Vagina (tissue), 2 donors: Measurements from ENCODE around the gene IL17RE. TPM values are rescaled to one million over a fixed set of nuclear protein-coding genes. Genes with fewer than 3 reads are reported as not detected.

Source experiments
- DNase-seq, 2 donors: peaks; one replicate each; pipeline ENCODE4 v3.0.0-alpha.2; 2017; ENCODE audit errors: extremely low spot score in 2 of 2
- H3K27ac ChIP-seq: fragments of 200-600 bp; sonication (generic); one replicate; pipeline ENCODE4 v1.5.1; 2019
- H3K27me3 ChIP-seq: fragments of 200-600 bp; sonication (generic); one replicate; pipeline ENCODE4 v1.5.1; 2019
- H3K36me3 ChIP-seq, 2 donors: fragments of 200-600 bp; sonication (generic); one replicate each; pipeline ENCODE4 v1.5.1; 2017 to 2019
- H3K4me1 ChIP-seq: fragments of 200-600 bp; sonication (generic); one replicate; pipeline ENCODE4 v1.5.1; 2019
- H3K4me3 ChIP-seq, 2 donors: fragments of 200-600 bp; sonication (generic); 1 replicate in 1 of 2; 2 replicates in 1 of 2; pipeline ENCODE4 v1.5.1; 2016 to 2019
- H3K9me3 ChIP-seq: fragments of 200-600 bp; sonication (generic); one replicate; pipeline ENCODE4 v1.5.1; 2019
- POLR2A ChIP-seq, 2 donors: fragments of 450-650 bp; IDR thresholded peaks; one replicate each; pipeline ENCODE4 v1.6.1; 2017; ENCODE audit warnings: antibody characterized with exemption in 2 of 2, mild to moderate bottlenecking in 2 of 2, moderate library complexity in 2 of 2
- POLR2AphosphoS5 ChIP-seq, 2 donors: sonication (generic); formaldehyde crosslinking; IDR thresholded peaks; one replicate each; pipeline ENCODE4 v1.9.0; 2017; ENCODE audit warnings: antibody characterized with exemption in 2 of 2, mild to moderate bottlenecking in 2 of 2, low read depth in 1 of 2; ENCODE audit not compliant: insufficient read depth in 1 of 2
- intact Hi-C: fragments of 100-400 bp; cut with DNase I; formaldehyde crosslinking; loops from one replicate; pipeline ENCODE4 v1.15.1; 2023
- total RNA-seq: library from RNA; depleted of rRNA; stranded (reverse); fragments of >200 nt; gene quantifications from one replicate; pipeline ENCODE4 v1.2.3, GENCODE V29; 2016
- TF ChIP-seq, protein P1 (sequence below), 3 experiments: fragments of 450-650 bp in 2 of 3; fragments of 200-600 bp in 1 of 3; sonication (generic) in 1 of 3; IDR thresholded peaks; one replicate each; pipeline ENCODE4 v1.5.1; 2017 to 2019; ENCODE audit warnings: antibody characterized with exemption in 3 of 3, mild to moderate bottlenecking in 2 of 3, moderate library complexity in 2 of 3

Gene IL17RE
- total RNA-seq, 1 donor from 2014 or later: 15.2 TPM

- Histone ChIP-seq H3K27ac (peak overlapping the region; percentile 72), H3K36me3 (no peaks in the 10 kb centered on the region), H3K4me3 (no peak overlapping the region), H3K9me3 (no peaks in the 10 kb centered on the region), H3K4me1 (peaks cover 34% of the 10 kb centered on the region), H3K27me3 (no peaks in the 10 kb centered on the region)
- intact Hi-C loops: no loop called here
- TF ChIP-seq POLR2AphosphoS5 (IDR thresholded peaks at IDR 0.05; ENCODE audit: insufficient read depth in 1 of 2, low read depth in 1 of 2) (no peak), POLR2A (IDR thresholded peaks at IDR 0.05) (no peak)
- TF ChIP-seq, protein P1, sequence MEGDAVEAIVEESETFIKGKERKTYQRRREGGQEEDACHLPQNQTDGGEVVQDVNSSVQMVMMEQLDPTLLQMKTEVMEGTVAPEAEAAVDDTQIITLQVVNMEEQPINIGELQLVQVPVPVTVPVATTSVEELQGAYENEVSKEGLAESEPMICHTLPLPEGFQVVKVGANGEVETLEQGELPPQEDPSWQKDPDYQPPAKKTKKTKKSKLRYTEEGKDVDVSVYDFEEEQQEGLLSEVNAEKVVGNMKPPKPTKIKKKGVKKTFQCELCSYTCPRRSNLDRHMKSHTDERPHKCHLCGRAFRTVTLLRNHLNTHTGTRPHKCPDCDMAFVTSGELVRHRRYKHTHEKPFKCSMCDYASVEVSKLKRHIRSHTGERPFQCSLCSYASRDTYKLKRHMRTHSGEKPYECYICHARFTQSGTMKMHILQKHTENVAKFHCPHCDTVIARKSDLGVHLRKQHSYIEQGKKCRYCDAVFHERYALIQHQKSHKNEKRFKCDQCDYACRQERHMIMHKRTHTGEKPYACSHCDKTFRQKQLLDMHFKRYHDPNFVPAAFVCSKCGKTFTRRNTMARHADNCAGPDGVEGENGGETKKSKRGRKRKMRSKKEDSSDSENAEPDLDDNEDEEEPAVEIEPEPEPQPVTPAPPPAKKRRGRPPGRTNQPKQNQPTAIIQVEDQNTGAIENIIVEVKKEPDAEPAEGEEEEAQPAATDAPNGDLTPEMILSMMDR (IDR thresholded peaks at IDR 0.05): no peak
- no peak for DNase-seq
These were observed 18.7 kb upstream of the IL17RE start for GRCh38 chr3:9883706-9884554.

DNA sequence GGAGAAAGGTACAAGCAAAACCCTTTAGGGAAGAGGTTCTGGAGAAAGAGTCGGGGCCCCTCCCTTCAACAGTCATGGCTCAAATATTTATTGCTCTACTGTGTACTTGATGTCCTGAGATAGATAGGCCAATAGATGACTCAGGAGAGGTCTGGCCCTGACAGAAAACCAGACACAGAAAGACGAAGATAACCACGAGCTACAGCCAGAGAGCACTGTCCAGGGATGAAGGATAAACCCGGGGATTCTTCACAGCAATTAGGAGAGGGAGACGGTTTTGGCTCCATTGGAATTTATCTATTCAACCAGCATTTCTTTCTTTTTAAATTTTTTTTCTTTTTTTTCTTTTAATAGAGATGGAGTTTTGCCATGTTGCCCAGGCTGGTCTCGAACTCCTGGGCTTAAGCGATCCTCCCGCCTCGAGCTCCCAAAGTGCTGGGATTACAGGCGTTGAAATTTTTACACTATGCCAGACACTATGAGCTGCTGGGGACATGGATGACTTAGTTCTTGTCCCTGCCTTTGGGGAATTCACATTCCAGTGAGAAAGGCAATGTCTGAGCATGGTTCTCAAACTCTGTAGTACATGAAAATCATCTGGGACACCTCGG, 18.0 kb upstream of the IL17RE start:
- peak in 1 of 2 donors; percentile 84 for TF ChIP-seq POLR2AphosphoS5 (IDR thresholded peaks at IDR 0.05; ENCODE audit: insufficient read depth in 1 of 2, low read depth in 1 of 2)
- TF ChIP-seq, protein P1 (IDR thresholded peaks at IDR 0.05): no peak
- intact Hi-C loops: no loop called here
- DNase-seq: no peak

DNA sequence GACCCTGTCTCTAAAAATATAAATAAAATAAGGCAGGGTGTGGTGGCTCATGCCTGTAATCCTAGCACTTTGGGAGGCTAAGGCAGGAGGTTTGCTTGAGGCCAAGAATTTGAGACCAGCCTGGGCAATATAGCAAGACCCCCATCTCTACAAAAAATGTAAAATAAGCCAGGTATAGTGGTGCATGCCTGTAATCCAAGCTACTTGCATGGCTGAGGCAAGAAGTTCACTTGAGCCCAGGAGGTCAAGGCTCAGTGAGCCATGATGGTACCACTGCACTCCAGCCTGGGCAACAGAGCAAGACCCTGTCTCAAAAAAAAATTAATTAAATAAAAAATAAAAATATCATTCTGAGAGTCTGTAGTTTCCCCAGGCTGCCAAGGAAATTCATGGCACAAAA, 16.3 kb upstream of the IL17RE start:
- Histone ChIP-seq H3K9me3 (no peaks in the 10 kb centered on the region), H3K36me3 (no peaks in the 10 kb centered on the region), H3K27me3 (no peaks in the 10 kb centered on the region), H3K4me3 (no peak overlapping the region), H3K27ac (no peak overlapping the region), H3K4me1 (peaks cover 31% of the 10 kb centered on the region)
- no peak for DNase-seq
- TF ChIP-seq POLR2A (IDR thresholded peaks at IDR 0.05): no peak
- TF ChIP-seq, protein P1 (IDR thresholded peaks at IDR 0.05): no peak
- no peak for TF ChIP-seq POLR2AphosphoS5 (IDR thresholded peaks at IDR 0.05; ENCODE audit: insufficient read depth in 1 of 2, low read depth in 1 of 2)
- intact Hi-C loops: no loop called here

More for the DNA sequence above, 18.0 kb upstream of the IL17RE start:
- no peak overlapping the region for H3K4me3 ChIP-seq
- H3K9me3 ChIP-seq: no peaks in the 10 kb centered on the region
- peak overlapping the region; percentile 72 for H3K27ac ChIP-seq
- H3K27me3 ChIP-seq: no peaks in the 10 kb centered on the region
- H3K4me1 ChIP-seq: peaks cover 30% of the 10 kb centered on the region
- no peaks in the 10 kb centered on the region for H3K36me3 ChIP-seq

- no peak overlapping the region for H3K4me3 ChIP-seq
- H3K4me1 ChIP-seq: peaks cover 43% of the 10 kb centered on the region
- intact Hi-C loops: no loop called here
- peaks cover 0 to 6% of the 10 kb centered on the region in 2 donors for H3K36me3 ChIP-seq
- TF ChIP-seq, protein P1 (IDR thresholded peaks at IDR 0.05): no peak
- no peak for TF ChIP-seq POLR2AphosphoS5 (IDR thresholded peaks at IDR 0.05; ENCODE audit: insufficient read depth in 1 of 2, low read depth in 1 of 2)
- no peak for DNase-seq
- H3K27me3 ChIP-seq: no peaks in the 10 kb centered on the region
- H3K27ac ChIP-seq: no peak overlapping the region
- no peaks in the 10 kb centered on the region for H3K9me3 ChIP-seq
These were observed 15.2 kb upstream of the IL17RE start for GRCh38 chr3:9887480-9887879.

DNA sequence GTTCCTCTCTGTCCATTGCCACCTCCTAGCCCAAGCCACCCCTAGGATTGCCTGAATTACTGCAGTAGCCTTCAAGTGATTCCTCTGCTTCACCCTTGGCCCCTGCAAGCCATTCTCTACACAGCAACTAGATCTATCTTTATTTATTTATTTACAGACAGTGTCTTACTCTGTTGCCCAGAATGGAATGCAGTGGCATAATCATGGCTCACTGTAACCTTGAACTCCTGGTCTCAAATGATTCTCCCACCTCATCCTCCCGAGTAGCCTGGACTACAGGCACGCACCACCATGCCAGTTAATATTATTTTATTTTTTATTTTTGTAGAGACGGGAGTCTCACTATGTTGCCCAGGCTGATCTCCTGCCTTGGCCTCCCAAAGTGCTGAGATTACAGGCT, 14.1 kb upstream of the IL17RE start:
- Histone ChIP-seq H3K27me3 (no peaks in the 10 kb centered on the region), H3K9me3 (no peaks in the 10 kb centered on the region), H3K4me3 (no peak overlapping the region), H3K27ac (no peak overlapping the region), H3K4me1 (peaks cover 51% of the 10 kb centered on the region), H3K36me3 (peaks cover 0 to 15% of the 10 kb centered on the region in 2 donors)
- DNase-seq: no peak
- intact Hi-C loops: no loop called here
- TF ChIP-seq, protein P1 (IDR thresholded peaks at IDR 0.05): no peak
- TF ChIP-seq POLR2A (IDR thresholded peaks at IDR 0.05) (no peak), POLR2AphosphoS5 (IDR thresholded peaks at IDR 0.05; ENCODE audit: insufficient read depth in 1 of 2, low read depth in 1 of 2) (no peak)
